HG03135 (cell line): ENCODE data around the gene CT45A1.
"Not testable (repeated sequence)": the region's sequence is repeated elsewhere in the genome, so short reads cannot be mapped to it uniquely, and the experiment has no call there.

Source experiments
- ATAC-seq: cut with Tn5 transposase; IDR thresholded peaks from one replicate; pipeline ENCODE4 v1.9.1; 2021; ENCODE audit warnings: mild to moderate bottlenecking, moderate library complexity; ENCODE audit not compliant: unreplicated experiment

The CT45A1 gene, protein sequence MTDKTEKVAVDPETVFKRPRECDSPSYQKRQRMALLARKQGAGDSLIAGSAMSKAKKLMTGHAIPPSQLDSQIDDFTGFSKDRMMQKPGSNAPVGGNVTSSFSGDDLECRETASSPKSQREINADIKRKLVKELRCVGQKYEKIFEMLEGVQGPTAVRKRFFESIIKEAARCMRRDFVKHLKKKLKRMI

DNA sequence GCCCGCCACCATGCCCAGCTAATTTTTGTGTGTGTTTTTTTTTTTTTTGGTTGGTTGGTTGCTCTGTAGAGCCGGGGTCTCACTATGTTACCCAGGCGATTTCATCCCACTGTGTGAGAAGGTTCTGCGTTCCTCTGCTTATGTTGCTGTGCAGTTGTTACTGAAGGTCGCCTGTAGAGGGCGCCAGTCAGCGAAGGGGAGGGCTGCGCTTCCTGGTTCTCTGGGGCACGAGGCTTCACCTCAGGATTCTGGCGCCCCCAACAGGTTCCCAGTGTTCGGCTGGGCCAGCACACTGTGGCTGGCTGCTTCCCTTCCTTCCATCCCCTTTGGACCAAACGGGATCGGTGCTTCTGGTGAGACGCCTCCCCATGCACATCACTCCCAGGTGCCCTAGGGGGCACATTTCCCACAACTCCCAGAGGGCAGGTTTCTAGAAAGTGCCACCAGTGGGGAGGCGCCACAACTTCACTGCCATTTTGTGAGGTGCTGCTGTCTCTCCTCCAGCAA is at the start of gene CT45A1:
TSS of gene CT45A1 (plus strand) at position 457 of the 507 bp plus-strand sequence. CDS start 5,302 bp downstream, outside the sequence.
- not testable (repeated sequence) for ATAC-seq

DNA sequence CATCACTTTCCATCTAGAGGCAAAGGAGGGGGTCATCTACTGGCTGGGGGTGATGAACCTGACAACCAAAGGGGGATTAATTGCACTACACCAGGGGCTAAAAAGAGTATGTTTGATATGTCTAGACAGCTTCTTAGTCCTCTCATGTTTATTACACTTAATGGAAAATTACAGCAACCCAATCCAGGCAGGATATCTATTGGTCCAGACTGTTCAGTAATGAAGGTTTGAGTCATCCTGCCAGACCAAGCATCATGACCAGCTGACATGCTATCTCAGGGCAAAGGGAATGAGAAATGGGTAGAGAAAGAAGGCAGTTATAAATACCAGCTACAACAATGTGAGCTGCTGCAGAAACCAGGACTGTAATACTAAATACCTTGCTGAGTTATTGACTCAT is 40.5 kb upstream of the CT45A1 start:
- not testable (repeated sequence) for ATAC-seq

DNA sequence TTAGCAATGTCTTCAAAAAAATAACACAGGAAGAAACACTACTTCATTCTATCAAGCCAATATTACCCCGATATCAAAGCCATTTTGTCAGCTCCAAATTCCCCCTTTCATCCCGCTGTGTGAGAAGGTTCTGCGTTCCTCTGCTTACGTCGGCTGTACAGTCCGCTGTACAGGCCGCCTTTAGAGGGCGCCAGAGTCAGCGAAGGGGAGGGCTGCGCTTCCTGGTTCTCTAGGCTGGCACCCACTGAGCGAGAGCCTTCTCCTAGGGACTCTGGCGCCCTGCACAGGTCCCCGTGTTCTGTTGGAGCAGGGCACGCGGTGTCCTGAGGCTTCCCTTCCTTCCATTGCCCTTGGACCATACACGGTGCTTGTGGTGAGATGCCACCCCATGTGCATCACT is 25.3 kb upstream of the CT45A1 start:
- no peak for ATAC-seq

DNA sequence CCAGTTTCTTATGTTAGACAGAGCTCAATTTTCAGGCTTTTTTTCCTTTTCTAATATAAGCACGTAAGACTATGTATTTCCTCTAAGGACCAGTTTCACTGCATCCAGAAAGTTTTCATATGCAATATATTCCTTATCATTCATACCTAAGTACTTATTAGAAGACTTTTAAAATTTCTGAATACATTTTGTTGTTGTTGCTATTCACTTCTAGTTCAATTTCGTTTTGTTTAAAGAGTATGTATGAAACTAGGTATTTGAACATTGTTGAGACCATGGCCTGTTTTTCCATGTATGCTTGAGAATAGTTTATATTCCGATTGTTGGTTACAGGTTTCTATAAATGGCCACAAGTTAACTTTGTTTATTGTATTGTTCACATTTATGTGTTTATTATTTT is 18.0 kb upstream of the CT45A1 start:
- ATAC-seq: no peak

DNA sequence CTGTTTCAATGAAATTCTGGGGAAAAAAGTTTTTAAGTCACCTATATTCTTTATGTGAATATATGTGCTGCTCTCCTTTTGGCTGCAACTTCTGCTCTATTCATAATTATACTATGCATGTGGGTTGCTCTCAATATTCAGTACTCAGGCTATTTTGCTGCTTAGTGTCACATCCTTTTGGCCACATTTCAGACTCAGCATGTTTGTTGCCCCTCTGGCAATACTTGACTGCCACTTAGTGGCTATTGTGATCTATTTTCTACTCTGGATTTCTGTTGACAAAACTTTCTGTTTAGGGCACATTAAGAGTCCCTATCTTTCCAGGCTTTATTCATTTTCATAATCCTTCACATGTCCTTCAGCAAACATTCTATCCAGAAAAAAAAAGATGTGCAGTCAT is 15.8 kb upstream of the CT45A1 start:
- ATAC-seq: no peak

DNA sequence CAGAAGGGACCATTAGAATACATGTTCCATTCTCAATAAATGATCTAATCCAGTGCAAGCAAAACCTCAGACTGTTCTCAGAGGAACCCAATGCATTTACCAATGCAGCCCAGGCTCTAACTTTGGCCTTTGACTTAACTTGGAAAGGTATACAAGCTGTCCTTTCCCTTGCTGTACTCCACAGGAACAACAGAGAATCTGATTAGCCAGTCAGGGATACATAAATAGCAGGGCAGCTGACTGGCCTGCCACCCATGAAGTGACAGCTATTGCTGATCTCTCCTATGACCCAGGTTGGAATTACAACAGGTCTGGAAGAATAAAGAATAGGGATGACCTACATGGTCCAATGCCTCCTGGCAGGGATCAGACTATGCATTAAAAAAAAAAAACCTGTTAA is 14.5 kb upstream of the CT45A1 start:
- no peak for ATAC-seq

DNA sequence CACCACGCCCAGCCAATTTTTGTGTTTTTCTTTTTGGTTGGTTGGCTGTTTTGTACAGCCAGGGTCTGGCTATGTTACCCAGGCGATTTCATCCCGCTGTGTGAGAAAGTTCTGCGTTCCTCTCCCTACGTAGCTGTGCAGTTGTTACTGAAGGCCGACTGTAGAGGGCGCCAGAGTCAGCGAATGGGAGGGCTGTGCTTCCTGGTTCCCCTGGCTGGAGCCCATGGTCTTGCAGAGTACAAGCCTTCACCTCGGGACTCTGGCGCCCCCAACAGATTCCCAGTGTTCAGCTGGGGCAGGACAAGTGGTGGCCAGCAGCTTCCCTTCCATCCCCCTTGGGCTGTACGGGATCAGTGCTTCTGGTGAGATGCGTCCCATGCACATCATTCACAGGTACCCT is 5.6 kb upstream of the CT45A1 start:
- no peak for ATAC-seq

DNA sequence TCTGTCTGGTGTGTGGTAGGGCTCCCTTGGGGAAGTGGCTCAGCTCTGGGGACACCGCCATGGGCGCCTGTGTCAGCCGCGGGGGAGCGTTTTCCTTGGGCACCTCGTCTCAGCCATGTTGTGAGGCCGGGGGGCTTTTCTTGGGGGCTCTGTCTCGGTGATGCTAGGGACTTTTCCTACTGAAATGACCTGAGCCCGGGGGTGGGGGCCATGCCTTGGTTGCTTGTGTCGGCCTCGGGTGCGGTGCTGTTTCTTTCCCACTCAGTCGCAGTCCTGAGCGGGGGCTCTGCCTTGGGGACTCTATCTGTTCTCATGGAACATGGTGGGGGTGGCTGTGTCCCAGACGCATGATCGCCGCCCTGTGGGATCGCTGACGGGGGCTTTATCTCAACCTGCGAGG is 356 bp downstream of the CT45A1 start:
- ATAC-seq: no peak

DNA sequence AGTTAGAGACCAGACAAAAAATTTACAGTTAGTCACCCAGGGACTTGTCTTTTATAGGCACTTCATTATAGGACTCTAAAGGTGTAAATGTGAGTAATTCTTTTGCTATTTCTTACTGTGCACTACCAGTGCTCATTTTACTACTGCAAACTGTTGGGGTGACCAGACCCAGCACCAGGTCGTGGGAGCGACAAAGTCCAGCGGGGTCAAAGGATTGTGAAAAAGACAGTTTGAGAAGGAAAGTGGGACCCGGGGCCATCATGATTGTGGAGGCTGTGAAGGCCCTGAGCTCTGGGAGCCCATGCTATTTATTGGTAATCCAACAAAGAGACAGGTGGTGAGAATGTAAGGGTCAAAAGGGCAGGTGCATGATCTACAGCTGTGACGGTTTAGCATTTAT is 21.2 kb downstream of the CT45A1 start:
- ATAC-seq: not testable (repeated sequence)

DNA sequence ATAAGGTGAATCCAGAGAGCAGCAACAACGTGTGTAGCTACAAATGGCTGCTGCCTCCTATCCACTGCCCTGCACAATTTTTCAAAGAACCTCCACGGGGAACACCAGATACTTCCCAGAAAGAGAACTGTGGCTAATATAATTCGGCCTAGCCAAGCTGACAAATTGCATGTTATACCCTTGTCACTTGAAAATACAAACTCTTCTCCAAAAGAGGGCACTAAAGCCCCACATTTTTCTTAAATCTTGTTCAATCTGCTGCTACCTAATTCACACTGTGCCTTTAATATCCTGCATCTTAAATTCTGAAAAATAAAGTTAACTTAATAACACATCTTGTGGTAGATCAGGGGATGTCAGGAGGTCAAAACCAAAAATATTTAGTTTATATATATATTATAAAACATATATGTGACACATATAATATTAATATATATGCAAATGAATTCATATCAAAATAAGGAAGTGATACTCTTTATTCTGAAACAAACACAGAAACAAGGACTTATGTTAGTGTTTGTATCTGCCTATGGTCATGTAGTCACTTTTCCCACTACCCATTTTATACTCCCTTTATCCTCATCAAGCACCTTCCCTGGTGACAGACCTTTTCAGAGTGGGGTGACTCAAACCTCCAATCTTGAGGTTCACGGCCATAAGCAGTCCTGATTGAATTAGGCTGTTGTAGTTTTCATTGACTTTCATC is 24.1 kb downstream of the CT45A1 start:
- no peak for ATAC-seq

DNA sequence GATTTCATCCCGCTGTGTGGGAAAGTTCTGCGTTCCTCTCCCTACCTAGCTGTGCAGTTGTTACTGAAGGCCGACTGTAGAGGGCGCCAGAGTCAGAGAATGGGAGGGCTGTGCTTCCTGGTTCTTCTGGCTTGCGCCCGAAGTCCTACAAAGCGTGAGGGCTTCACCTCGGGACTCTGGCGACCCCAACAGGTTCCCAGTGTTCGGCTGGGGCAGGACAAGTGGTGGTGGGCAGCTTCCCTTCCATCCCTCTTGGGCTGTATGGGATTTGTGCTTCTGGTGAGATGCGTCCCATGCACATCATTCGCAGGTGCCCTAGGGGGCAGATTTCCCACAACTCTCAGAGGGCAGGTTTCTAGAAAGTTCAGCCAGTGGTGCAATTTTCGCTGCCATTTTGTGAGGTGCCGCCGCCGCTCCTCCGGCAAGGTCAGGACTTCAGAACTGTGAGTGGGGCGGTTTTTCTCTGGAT is 27.3 kb downstream of the CT45A1 start:
- no peak for ATAC-seq

DNA sequence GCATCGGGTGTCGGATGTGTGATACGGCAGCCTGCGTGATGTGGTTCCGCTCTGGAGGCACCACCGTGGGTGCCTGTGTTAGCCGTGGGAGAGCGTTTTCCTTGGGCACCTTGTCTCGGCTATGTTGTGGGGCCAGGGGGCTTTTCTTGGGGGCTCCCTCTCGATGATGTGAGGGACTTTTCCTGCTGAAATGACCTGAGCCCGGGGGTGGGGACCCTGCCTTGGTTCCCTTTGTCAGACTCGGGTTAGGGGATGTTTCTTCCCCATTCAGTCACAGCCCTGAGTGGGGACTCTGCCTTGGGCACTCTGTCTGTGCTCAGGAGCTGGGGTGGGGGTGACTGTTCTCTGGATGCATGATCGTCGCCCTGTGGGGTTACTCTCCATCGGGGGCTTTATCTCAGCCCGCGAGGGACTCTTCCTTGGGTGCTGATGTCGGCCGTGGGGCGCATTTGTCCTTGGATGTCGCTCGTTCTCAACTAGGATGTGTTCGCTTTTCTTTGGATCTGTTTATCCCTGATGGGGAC is 27.8 kb downstream of the CT45A1 start:
- ATAC-seq: no peak

DNA sequence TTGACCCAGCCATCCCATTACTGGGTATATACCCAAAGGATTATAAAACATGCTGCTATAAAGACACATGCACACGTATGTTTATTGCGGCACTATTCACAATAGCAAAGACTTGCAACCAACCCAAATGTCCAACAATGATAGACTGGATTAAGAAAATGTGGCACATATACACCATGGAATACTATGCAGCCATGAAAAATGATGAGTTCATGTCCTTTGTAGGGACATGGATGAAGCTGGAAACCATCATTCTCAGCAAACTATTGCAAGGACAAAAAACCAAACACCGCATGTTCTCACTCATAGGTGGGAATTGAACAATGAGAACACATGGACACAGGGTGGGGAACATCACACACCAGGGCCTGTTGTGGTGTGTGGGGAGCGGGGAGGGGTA is 31.3 kb downstream of the CT45A1 start:
- not testable (repeated sequence) for ATAC-seq

DNA sequence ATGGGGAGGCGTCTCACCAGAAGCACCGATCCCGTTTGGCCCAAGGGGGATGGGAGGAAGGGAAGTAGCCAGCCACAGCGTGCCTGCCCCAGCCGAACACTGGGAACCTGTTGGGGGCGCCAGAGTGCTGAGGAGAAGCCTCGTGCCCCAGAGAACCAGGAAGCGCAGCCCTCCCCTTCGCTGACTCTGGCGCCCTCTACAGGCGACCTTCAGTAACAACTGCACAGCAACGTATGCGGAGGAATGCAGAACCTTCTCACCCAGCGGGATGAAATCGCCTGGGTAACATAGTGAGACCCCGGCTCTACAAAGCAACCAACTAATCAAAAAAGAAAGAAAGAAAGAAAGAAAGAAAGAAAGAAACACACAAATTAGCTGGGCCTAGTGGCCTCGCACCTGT is 54.7 kb downstream of the CT45A1 start, which contains the start of gene CT45A3:
TSS of gene CT45A3 (minus strand) at position 101 of the 400 bp plus-strand sequence. CDS start 3,747 bp downstream, outside the sequence.
- ATAC-seq: not testable (repeated sequence)
